ENCODE measurements around the gene FBXO30.

The FBXO30 gene

GRCh38 chr6:145819994-145820393, 5.4 kb upstream of the FBXO30 start:
- no peak for DNase-seq (ENCODE audit: low read depth)

GRCh38 chr6:145818796-145819195, 4.2 kb upstream of the FBXO30 start:
- DNase-seq (ENCODE audit: low read depth), result no peak

- DNase-seq (ENCODE audit: low read depth), result no peak
Measured at GRCh38 chr6:145816392-145816791, 1.8 kb upstream of the FBXO30 start.

GRCh38 chr6:145815309-145816274, 997 bp upstream of the FBXO30 start:
- DNase-seq (ENCODE audit: low read depth), result no peak

GRCh38 chr6:145814035-145814500, 527 bp downstream of the FBXO30 start:
- peak; percentile 41 for DNase-seq (ENCODE audit: low read depth)

GRCh38 chr6:145813285-145814034, 1.1 kb downstream of the FBXO30 start:
- peak; percentile 57 for DNase-seq (ENCODE audit: low read depth)

- DNase-seq (ENCODE audit: low read depth), result no peak
Measured at GRCh38 chr6:145811741-145812140, 2.9 kb downstream of the FBXO30 start.

GRCh38 chr6:145809785-145810184, 4.8 kb downstream of the FBXO30 start:
- no peak for DNase-seq (ENCODE audit: low read depth)

GRCh38 chr6:145809211-145809610, 5.4 kb downstream of the FBXO30 start:
- no peak for DNase-seq (ENCODE audit: low read depth)

GRCh38 chr6:145808239-145808638, 6.4 kb downstream of the FBXO30 start:
- no peak for DNase-seq (ENCODE audit: low read depth)

GRCh38 chr6:145802141-145802540, 12.5 kb downstream of the FBXO30 start:
- no peak for DNase-seq (ENCODE audit: low read depth)

GRCh38 chr6:145801021-145801420, 13.6 kb downstream of the FBXO30 start:
- no peak for DNase-seq (ENCODE audit: low read depth)

GRCh38 chr6:145798530-145798929, 16.1 kb downstream of the FBXO30 start:
- DNase-seq (ENCODE audit: low read depth), result no peak

- no peak for DNase-seq (ENCODE audit: low read depth)
Measured at GRCh38 chr6:145789443-145789842, 25.2 kb downstream of the FBXO30 start.

- no peak for DNase-seq (ENCODE audit: low read depth)
Measured at GRCh38 chr6:145787688-145788087, 26.9 kb downstream of the FBXO30 start.

GRCh38 chr6:145784683-145785082, 29.9 kb downstream of the FBXO30 start:
- DNase-seq (ENCODE audit: low read depth), result no peak

- no peak for DNase-seq (ENCODE audit: low read depth)
Measured at GRCh38 chr6:145783796-145784195, 30.8 kb downstream of the FBXO30 start.

GRCh38 chr6:145772846-145773245, 41.7 kb downstream of the FBXO30 start:
- no peak for DNase-seq (ENCODE audit: low read depth)

- no peak for DNase-seq (ENCODE audit: low read depth)
Measured at GRCh38 chr6:145765449-145765848, 49.1 kb downstream of the FBXO30 start.

GRCh38 chr6:145763742-145764141, 50.9 kb downstream of the FBXO30 start:
- no peak for DNase-seq (ENCODE audit: low read depth)

- no peak for DNase-seq (ENCODE audit: low read depth)
Measured at GRCh38 chr6:145761584-145761983, 53.0 kb downstream of the FBXO30 start.

GRCh38 chr6:145758113-145758512, 56.5 kb downstream of the FBXO30 start:
- DNase-seq (ENCODE audit: low read depth), result no peak

- DNase-seq (ENCODE audit: low read depth), result peak; percentile 77
Measured at GRCh38 chr6:145756170-145756662, 58.4 kb downstream of the FBXO30 start.
